Measurements from ENCODE around the gene CDKL1.

DNA sequence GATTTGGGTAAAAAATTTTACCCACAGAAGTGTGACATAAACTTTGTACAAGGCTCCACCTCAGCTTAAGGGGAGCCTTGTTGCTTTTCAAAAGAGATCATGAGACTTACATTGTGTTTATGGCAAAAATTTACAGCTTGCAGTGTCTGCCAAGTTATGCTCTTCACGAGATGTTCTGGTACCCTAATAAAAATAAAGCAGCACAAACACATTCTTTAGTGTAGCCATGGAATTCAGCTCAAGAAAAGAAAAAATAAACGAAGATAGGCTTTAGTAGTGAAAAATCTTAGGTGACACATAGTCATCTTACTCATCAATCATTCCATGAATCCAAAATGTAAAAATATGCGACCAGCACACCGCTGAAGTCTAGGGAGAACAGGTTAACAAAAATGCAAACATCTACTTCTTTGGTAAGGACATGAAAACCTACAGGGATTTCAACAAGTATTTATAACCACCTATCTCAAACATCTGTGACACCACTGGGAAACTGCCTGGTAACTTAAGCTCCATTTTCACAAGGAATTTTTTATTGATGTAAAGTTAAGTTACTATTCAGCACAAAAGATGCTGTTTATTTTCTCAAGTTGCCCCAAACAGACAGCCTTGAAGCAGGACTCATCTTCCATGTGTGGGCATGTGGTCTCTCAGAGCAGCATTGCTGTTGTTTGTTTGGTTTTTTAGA lies 51.7 kb downstream of the CDKL1 start:
- TF ChIP-seq POLR2A (IDR thresholded peaks at IDR 0.05) (no peak), EP300 (IDR thresholded peaks at IDR 0.05) (no peak)
- TF ChIP-seq, protein P1, sequence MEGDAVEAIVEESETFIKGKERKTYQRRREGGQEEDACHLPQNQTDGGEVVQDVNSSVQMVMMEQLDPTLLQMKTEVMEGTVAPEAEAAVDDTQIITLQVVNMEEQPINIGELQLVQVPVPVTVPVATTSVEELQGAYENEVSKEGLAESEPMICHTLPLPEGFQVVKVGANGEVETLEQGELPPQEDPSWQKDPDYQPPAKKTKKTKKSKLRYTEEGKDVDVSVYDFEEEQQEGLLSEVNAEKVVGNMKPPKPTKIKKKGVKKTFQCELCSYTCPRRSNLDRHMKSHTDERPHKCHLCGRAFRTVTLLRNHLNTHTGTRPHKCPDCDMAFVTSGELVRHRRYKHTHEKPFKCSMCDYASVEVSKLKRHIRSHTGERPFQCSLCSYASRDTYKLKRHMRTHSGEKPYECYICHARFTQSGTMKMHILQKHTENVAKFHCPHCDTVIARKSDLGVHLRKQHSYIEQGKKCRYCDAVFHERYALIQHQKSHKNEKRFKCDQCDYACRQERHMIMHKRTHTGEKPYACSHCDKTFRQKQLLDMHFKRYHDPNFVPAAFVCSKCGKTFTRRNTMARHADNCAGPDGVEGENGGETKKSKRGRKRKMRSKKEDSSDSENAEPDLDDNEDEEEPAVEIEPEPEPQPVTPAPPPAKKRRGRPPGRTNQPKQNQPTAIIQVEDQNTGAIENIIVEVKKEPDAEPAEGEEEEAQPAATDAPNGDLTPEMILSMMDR (IDR thresholded peaks at IDR 0.05), result no peak
